ENCODE results near the gene CDK5RAP2.

The CDK5RAP2 gene

GRCh38 chr9:120397453-120397852 is 182.5 kb downstream of the CDK5RAP2 start:
- DNase-seq (ENCODE audit: low spot score): no peak

GRCh38 chr9:120396931-120397330 is 183.0 kb downstream of the CDK5RAP2 start:
- DNase-seq (ENCODE audit: low spot score): no peak

GRCh38 chr9:120396418-120396817 is 183.5 kb downstream of the CDK5RAP2 start:
- no peak for DNase-seq (ENCODE audit: low spot score)

- DNase-seq (ENCODE audit: low spot score): no peak
These were observed 184.6 kb downstream of the CDK5RAP2 start for GRCh38 chr9:120395376-120395775.

GRCh38 chr9:120394058-120394669 is 185.8 kb downstream of the CDK5RAP2 start:
- DNase-seq (ENCODE audit: low spot score): no peak

- no peak for DNase-seq (ENCODE audit: low spot score)
These were observed 186.4 kb downstream of the CDK5RAP2 start for GRCh38 chr9:120393386-120394057.

GRCh38 chr9:120392711-120393110 is 187.3 kb downstream of the CDK5RAP2 start:
- no peak for DNase-seq (ENCODE audit: low spot score)

- DNase-seq (ENCODE audit: low spot score): no peak
These were observed 187.7 kb downstream of the CDK5RAP2 start for GRCh38 chr9:120392245-120392644.

- no peak for DNase-seq (ENCODE audit: low spot score)
These were observed 188.3 kb downstream of the CDK5RAP2 start for GRCh38 chr9:120391691-120392090.

GRCh38 chr9:120390637-120391190 is 189.3 kb downstream of the CDK5RAP2 start:
- no peak for DNase-seq (ENCODE audit: low spot score)

GRCh38 chr9:120389867-120390266 is 190.1 kb downstream of the CDK5RAP2 start:
- DNase-seq (ENCODE audit: low spot score): no peak

GRCh38 chr9:120389300-120389699 is 190.7 kb downstream of the CDK5RAP2 start:
- no peak for DNase-seq (ENCODE audit: low spot score)

- DNase-seq (ENCODE audit: low spot score): no peak
These were observed 191.7 kb downstream of the CDK5RAP2 start for GRCh38 chr9:120388003-120388855.

GRCh38 chr9:120387257-120388002 is 192.5 kb downstream of the CDK5RAP2 start:
- DNase-seq (ENCODE audit: low spot score): no peak

- no peak for DNase-seq (ENCODE audit: low spot score)
These were observed 193.4 kb downstream of the CDK5RAP2 start for GRCh38 chr9:120386390-120387131.

GRCh38 chr9:120385606-120386389 is 194.2 kb downstream of the CDK5RAP2 start:
- DNase-seq (ENCODE audit: low spot score): no peak

GRCh38 chr9:120384925-120385272 is 195.1 kb downstream of the CDK5RAP2 start:
- DNase-seq (ENCODE audit: low spot score): no peak

GRCh38 chr9:120383999-120384924 is 195.7 kb downstream of the CDK5RAP2 start:
- no peak for DNase-seq (ENCODE audit: low spot score)

- DNase-seq (ENCODE audit: low spot score): no peak
These were observed 196.4 kb downstream of the CDK5RAP2 start for GRCh38 chr9:120383611-120383998.

Measured in left forelimb (tissue), 1 donor.